Measurements from ENCODE around the gene PAH.
"Not testable (repeated sequence)": the region's sequence is repeated elsewhere in the genome, so short reads cannot be mapped to it uniquely, and the experiment has no call there.

The PAH gene

GRCh38 chr12:102888511-102888910 is 28.5 kb downstream of the PAH start:
- DNase-seq: peak; percentile 5

GRCh38 chr12:102885043-102885932 is 31.8 kb downstream of the PAH start:
- DNase-seq: no peak

GRCh38 chr12:102883204-102883799 is 33.7 kb downstream of the PAH start:
- peak; percentile 68 for DNase-seq

- DNase-seq: no peak
Observed at GRCh38 chr12:102880783-102881182, 36.3 kb downstream of the PAH start.

GRCh38 chr12:102879144-102879763 is 37.8 kb downstream of the PAH start:
- peak; percentile 88 for DNase-seq

GRCh38 chr12:102876883-102877282 is 40.2 kb downstream of the PAH start:
- peak; percentile 29 for DNase-seq

- DNase-seq: no peak
Observed at GRCh38 chr12:102874819-102875218, 42.2 kb downstream of the PAH start.

- DNase-seq: no peak
Observed at GRCh38 chr12:102873077-102873476, 44.0 kb downstream of the PAH start.

- no peak for DNase-seq
Observed at GRCh38 chr12:102871014-102871413, 46.0 kb downstream of the PAH start.

GRCh38 chr12:102869571-102869970 is 47.5 kb downstream of the PAH start:
- DNase-seq: peak; percentile 59

- DNase-seq: peak; percentile 51
Observed at GRCh38 chr12:102865821-102866615, 51.0 kb downstream of the PAH start.

- no peak for DNase-seq
Observed at GRCh38 chr12:102862486-102862885, 54.6 kb downstream of the PAH start.

- DNase-seq: no peak
Observed at GRCh38 chr12:102851246-102851645, 65.8 kb downstream of the PAH start.

GRCh38 chr12:102849722-102850447 is 67.2 kb downstream of the PAH start:
- no peak for DNase-seq

GRCh38 chr12:102848832-102849231 is 68.2 kb downstream of the PAH start:
- DNase-seq: no peak

GRCh38 chr12:102847131-102847530 is 69.9 kb downstream of the PAH start:
- DNase-seq: no peak

GRCh38 chr12:102833687-102834441 is 83.2 kb downstream of the PAH start:
- DNase-seq: no peak

GRCh38 chr12:102832826-102833225 is 84.2 kb downstream of the PAH start:
- DNase-seq: not testable (repeated sequence)

- no peak for DNase-seq
Observed at GRCh38 chr12:102824218-102824835, 92.7 kb downstream of the PAH start.

GRCh38 chr12:102821149-102821548 is 95.9 kb downstream of the PAH start:
- DNase-seq: no peak

GRCh38 chr12:102816816-102817434 is 100.1 kb downstream of the PAH start:
- peak; percentile 26 for DNase-seq

Measured in NCI-H146 (cell line).